Measurements from ENCODE around the gene BTAF1.

BTAF1 gene

GRCh38 chr10:92062273-92062672 is 138.7 kb downstream of the BTAF1 start:
- peak; percentile 31 for DNase-seq

GRCh38 chr10:92064506-92064905 is 140.9 kb downstream of the BTAF1 start:
- DNase-seq: no peak

GRCh38 chr10:92066386-92066785 is 142.8 kb downstream of the BTAF1 start:
- DNase-seq: no peak

- no peak for DNase-seq
Observed at GRCh38 chr10:92068900-92069299, 145.3 kb downstream of the BTAF1 start.

GRCh38 chr10:92074126-92074887 is 150.7 kb downstream of the BTAF1 start:
- no peak for DNase-seq

- DNase-seq: no peak
Observed at GRCh38 chr10:92075829-92076228, 152.3 kb downstream of the BTAF1 start.

- no peak for DNase-seq
Observed at GRCh38 chr10:92076722-92077121, 153.2 kb downstream of the BTAF1 start.

- no peak for DNase-seq
Observed at GRCh38 chr10:92079003-92079402, 155.4 kb downstream of the BTAF1 start.

Data from NCI-H2029 (cell line).